Muscle layer of colon (tissue), 2 donors: Measurements from ENCODE around the gene INMT.

Experiments
- H3K27ac ChIP-seq: one replicate; pipeline ENCODE4 v1.7.0; 2013; ENCODE audit warnings: low read depth, mild to moderate bottlenecking, low read length, moderate library complexity
- H3K27me3 ChIP-seq, 2 donors: one replicate each; pipeline ENCODE4 v1.7.0; 2013; ENCODE audit warnings: low read length in 2 of 2, mild to moderate bottlenecking in 2 of 2; ENCODE audit not compliant: insufficient read depth in 2 of 2, control insufficient read depth in 1 of 2
- H3K36me3 ChIP-seq: one replicate; pipeline ENCODE4 v1.7.0; 2013; ENCODE audit warnings: mild to moderate bottlenecking, low read length; ENCODE audit not compliant: insufficient read depth
- H3K4me1 ChIP-seq: one replicate; pipeline ENCODE4 v1.7.0; 2013; ENCODE audit warnings: mild to moderate bottlenecking, low read length; ENCODE audit not compliant: insufficient read depth
- H3K4me3 ChIP-seq, 2 donors: one replicate each; pipeline ENCODE4 v1.7.0; 2013; ENCODE audit warnings: low read length in 2 of 2, low read depth in 1 of 2, mild to moderate bottlenecking in 1 of 2, moderate library complexity in 1 of 2
- H3K9ac ChIP-seq: one replicate; pipeline ENCODE4 v1.7.0; 2013; ENCODE audit warnings: low read length
- H3K9me3 ChIP-seq: one replicate; pipeline ENCODE4 v1.7.0; 2013; ENCODE audit warnings: mild to moderate bottlenecking, low read length
- donor health status: abdominal sarcoma.
- donor health status: Adenocarcinoma of cecum.

Gene INMT

GRCh38 chr7:30795161-30795948 lies 43.4 kb downstream of the INMT start:
- Histone ChIP-seq H3K9me3 (no peaks in the 10 kb centered on the region), H3K4me1 (peaks cover 49% of the 10 kb centered on the region), H3K27ac (peak overlapping the region; percentile 59), H3K36me3 (peaks cover 6% of the 10 kb centered on the region), H3K27me3 (no peaks in the 10 kb centered on the region), H3K9ac (no peak overlapping the region), H3K4me3 (no peak overlapping the region)

DNA sequence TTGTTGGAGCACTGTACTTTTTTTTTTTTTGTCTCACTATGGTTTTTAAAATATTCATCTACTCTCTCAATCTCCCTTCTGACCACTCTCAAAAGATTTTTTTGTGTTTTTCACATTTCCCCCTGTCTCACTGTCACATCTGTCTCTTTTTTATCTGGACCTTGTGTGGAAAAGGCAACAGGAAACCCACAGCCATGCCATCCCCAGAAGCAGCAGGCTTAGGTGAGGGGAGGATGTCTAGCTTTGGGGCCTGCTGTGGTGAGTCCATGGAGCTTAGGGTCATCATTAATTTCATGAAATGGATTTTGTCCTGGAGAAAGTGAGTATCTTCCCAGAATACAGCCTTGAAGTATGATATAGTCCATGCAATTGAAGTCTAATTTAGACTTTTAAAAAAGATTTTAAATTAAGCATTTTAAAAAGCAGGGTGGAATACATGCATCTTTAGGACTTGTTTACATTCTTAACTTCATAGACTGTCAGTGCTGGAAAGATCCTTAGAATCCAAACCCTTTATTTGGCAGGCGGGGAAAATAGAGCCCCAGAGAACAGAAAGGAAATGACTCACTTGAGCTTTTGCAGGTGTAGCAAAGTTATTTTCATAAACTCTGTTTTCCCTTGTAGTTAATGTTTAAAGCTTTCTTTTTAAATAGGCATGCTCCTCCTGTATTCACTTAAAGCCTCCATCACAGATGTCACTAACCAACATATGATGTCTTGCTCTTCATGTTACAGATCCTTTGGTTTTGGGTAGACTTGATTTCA lies 44.4 kb downstream of the INMT start:
- Histone ChIP-seq H3K4me3 (no peak overlapping the region), H3K27ac (peak overlapping the region; percentile 59), H3K9me3 (no peaks in the 10 kb centered on the region), H3K27me3 (no peaks in the 10 kb centered on the region), H3K4me1 (peaks cover 59% of the 10 kb centered on the region), H3K36me3 (peaks cover 4% of the 10 kb centered on the region), H3K9ac (no peak overlapping the region)

DNA sequence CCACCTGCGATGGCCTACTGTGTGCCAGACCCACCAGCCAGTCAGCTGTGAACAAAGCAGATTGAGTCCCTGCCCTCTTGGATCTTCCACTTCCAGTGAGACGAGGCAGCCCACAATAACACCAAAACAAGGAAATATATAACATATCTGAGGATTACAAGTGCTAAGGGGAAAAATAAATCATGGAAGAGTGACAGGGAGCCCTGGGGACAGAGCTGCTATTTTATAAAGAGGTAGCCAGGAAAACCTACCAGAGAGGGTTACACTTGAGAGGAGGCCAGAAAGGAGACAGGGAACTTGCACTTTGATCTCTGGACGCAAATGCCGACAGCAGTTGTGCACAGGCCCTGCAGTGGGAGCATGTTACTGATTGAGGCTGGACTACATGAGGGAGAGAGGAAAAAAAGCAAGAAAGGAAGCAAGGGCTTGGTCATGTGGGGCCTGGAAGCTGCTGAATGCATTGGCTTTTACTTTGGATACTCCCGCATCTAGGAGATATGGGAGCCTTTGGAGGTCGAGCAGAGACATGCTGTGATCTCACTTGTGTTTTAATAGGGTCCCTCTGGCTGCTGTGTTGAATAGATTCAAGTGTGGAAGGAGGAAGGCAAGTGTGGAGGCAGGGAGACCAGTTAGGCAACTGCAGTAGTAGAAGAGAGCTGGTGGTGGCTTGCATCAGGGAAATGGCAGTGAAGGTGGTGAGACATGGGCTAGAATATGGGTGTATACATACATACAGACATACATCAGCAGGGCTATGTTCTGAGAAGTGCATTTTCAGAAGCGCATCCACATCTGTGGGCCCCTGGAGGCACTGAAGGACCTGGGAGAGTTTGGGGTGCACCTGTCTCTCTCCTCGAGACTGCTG lies 45.5 kb downstream of the INMT start:
- no peak overlapping the region for H3K4me3 ChIP-seq
- H3K9ac ChIP-seq = no peak overlapping the region
- peak overlapping the region; percentile 59 for H3K27ac ChIP-seq
- no peaks in the 10 kb centered on the region for H3K9me3 ChIP-seq
- peaks cover 61% of the 10 kb centered on the region for H3K4me1 ChIP-seq
- no peaks in the 10 kb centered on the region for H3K27me3 ChIP-seq
- no peaks in the 10 kb centered on the region for H3K36me3 ChIP-seq

DNA sequence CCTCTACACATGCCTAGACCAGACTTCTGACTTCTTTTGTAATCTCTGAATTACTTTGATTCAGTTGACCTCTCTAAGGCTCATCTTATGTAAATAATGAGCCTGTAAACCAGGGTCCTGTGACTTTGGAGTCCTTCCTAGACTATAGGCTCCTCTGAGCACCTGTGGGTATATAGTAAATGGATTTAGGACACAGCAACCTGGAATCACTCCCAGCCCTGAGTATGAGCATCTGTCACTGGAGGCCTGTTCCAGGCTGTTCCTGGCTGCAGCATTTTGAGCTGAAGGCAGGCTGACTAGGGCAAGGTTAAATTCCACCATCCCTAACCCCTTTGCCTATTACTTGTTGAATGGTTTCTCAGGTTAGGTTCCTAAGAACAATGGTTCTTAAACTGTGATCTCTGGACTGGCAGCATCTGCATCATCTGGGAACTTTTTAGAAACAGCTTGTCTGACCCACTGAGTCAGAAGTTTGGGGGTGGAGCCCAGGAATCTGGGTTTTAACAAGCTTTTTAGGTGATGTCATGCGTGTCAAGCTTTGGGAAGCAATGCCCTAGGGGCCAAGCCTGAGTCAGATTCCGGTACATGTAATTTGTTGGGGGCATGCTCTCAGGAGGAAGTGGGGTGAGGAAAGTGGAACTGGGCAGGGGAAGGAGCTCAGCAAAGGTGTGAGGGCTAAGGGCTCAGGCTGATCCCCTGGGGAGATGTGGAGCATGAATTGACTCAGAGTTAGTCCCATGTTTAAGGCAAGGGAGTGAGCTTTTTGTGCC lies 47.5 kb downstream of the INMT start:
- Histone ChIP-seq H3K4me1 (peaks cover 70% of the 10 kb centered on the region), H3K27me3 (no peaks in the 10 kb centered on the region), H3K27ac (peak overlapping the region; percentile 41), H3K36me3 (no peaks in the 10 kb centered on the region), H3K4me3 (no peak overlapping the region), H3K9me3 (no peaks in the 10 kb centered on the region), H3K9ac (no peak overlapping the region)

GRCh38 chr7:30799976-30800661 lies 48.2 kb downstream of the INMT start:
- H3K27me3 ChIP-seq = no peaks in the 10 kb centered on the region
- no peaks in the 10 kb centered on the region for H3K36me3 ChIP-seq
- no peak overlapping the region for H3K9ac ChIP-seq
- H3K27ac ChIP-seq = no peak overlapping the region
- no peaks in the 10 kb centered on the region for H3K9me3 ChIP-seq
- peaks cover 75% of the 10 kb centered on the region for H3K4me1 ChIP-seq
- no peak overlapping the region for H3K4me3 ChIP-seq

- Histone ChIP-seq H3K27me3 (no peaks in the 10 kb centered on the region), H3K4me1 (peaks cover 68% of the 10 kb centered on the region), H3K4me3 (no peak overlapping the region), H3K9ac (peak overlapping the region; percentile 3), H3K9me3 (no peaks in the 10 kb centered on the region), H3K27ac (no peak overlapping the region), H3K36me3 (no peaks in the 10 kb centered on the region)
Observed at GRCh38 chr7:30800785-30801252, 48.9 kb downstream of the INMT start.

DNA sequence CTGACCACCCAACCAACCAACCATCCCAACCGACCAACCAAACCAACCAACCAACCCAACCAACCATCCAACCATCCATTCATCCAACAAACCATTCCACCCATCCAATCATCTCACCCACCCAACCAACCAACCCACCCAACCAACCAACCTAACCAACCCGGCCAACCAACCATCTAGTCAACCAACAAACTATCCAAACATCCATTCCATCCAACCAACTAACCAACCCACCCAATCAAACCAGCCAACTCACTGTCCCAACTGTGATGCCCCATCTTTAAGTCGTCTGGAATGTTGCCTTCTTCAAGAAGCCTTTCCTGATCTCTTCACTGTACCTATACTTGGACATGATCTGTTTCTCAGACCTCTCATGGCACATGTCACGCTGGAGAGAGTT lies 50.9 kb downstream of the INMT start:
- Histone ChIP-seq H3K27ac (no peak overlapping the region), H3K9ac (no peak overlapping the region), H3K27me3 (no peaks in the 10 kb centered on the region), H3K9me3 (no peaks in the 10 kb centered on the region), H3K36me3 (no peaks in the 10 kb centered on the region), H3K4me1 (peaks cover 48% of the 10 kb centered on the region), H3K4me3 (no peak overlapping the region)

GRCh38 chr7:30804078-30804661 lies 52.2 kb downstream of the INMT start:
- Histone ChIP-seq H3K4me3 (no peak overlapping the region), H3K9me3 (no peaks in the 10 kb centered on the region), H3K27me3 (no peaks in the 10 kb centered on the region), H3K36me3 (no peaks in the 10 kb centered on the region), H3K4me1 (peaks cover 39% of the 10 kb centered on the region), H3K9ac (no peak overlapping the region), H3K27ac (no peak overlapping the region)

DNA sequence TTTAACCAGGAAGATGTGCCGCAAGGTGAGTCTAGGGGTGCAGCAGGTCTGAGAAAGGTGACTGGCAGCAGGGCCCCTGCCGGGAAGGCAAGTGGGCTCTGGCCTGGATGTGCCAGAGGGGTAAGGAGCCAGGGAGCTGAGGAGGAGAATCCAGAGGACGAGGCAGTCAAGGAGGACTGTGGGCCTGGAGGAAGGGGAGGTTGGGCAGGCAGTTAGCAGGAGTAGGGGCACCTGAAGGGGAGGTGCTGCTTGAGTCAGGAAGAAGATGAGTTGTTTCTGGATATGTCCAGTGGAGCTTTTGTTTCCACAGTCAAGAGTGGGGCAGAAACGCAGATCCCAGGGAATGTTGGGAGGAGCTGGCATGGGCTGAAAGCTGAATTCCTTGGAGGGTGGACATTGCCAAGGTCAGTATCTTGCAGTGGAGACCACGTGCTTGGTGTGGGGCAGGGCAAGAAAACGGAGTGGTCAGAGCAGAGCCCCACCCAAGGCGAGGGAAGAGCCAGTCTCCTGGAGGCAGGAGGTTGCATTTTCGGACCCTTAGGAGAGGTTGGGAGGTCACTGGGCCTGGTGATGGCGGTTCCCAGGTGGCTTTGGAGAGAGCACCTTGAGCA lies 53.3 kb downstream of the INMT start:
- Histone ChIP-seq H3K4me1 (peaks cover 29% of the 10 kb centered on the region), H3K4me3 (no peak overlapping the region), H3K27me3 (no peaks in the 10 kb centered on the region), H3K9me3 (no peaks in the 10 kb centered on the region), H3K36me3 (no peaks in the 10 kb centered on the region), H3K27ac (no peak overlapping the region), H3K9ac (no peak overlapping the region)

DNA sequence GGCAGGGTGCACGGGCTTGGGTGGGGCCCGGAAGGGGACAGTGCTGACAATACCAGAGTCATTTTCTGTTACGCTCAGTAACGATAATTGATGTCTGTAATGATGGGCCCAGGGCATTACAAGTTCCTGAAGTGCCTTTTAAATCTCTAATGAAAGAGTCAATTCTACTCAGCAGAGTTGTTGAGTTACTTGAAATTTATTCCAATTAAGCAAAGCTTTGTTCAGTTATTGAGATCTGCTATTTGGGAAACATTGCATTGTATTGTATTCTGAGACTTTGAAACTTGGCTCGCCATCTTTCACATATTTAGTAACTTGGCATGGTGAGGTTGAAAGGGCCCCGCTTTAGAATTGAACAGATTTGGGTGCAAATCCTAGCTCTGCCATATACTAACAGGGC lies 54.0 kb downstream of the INMT start:
- Histone ChIP-seq H3K9me3 (no peaks in the 10 kb centered on the region), H3K27me3 (no peaks in the 10 kb centered on the region), H3K4me3 (no peak overlapping the region), H3K9ac (no peak overlapping the region), H3K36me3 (no peaks in the 10 kb centered on the region), H3K27ac (no peak overlapping the region), H3K4me1 (peaks cover 22% of the 10 kb centered on the region)
